IPS-18c (cell line): ENCODE measurements around the gene OR7C1.
"Not testable (repeated sequence)": the region's sequence is repeated elsewhere in the genome, so short reads cannot be mapped to it uniquely, and the experiment has no call there.

Experiments
- H3K4me3 ChIP-seq: 2 replicates; pipeline ENCODE4 v1.7.0; 2013; ENCODE audit warnings: low read depth, mild to moderate bottlenecking, low read length, moderate library complexity; ENCODE audit not compliant: insufficient read depth
- H3K9me3 ChIP-seq: one replicate; pipeline ENCODE4 v1.6.1; 2013; ENCODE audit warnings: mild to moderate bottlenecking, low read length, moderate library complexity; ENCODE audit not compliant: control insufficient read depth, insufficient read depth

OR7C1 gene

DNA sequence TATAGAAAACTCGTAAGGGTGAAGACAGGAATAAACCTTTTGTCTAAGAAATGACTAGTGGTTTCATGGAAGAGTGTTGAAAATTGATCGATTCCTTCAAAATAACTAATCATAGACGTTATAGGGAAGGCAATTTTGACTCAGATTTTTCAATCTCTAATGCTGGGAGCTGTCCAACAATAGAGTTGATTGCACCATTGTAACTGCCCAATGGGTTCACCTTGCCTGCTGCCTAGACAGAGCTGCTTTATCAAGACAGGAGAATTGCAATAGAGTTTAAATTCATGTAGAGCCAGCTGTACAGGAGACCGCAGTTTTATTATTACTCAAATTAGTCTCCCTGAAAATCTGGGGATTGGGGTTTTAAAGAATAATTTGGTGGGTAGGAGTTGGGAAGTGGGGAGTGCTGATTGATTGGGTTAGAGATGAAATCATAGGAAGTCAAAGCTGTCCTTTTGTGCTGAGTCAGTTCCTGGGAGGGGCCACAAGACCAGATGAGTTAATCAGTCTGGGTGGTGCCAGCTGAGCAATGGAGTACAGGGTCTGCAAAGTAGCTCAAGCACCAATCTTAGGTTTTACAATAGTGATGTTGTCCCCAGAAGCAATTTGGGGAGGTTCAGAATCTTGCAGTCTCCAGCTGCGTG, 39.8 kb downstream of the OR7C1 start:
- Histone ChIP-seq H3K4me3 (no peak overlapping the region), H3K9me3 (no peaks in the 10 kb centered on the region)

DNA sequence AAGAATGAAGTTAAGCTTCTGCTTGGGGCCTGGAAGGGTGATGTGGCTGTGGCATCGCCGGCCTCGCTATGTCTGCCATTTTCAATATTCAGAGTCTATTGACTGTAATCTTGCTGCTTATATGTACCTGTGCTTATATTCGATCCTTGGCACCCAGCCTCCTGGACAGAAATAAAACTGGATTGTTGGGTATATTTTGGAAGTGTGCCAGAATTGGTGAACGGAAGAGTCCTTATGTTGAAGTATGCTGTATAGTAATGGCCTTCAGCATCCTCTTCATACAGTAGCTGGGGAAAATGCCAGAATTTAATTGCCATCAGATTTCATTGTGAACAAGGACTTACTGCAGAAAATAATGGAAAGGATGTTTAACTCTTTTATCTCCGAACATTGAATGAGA, 42.7 kb downstream of the OR7C1 start:
- H3K4me3 ChIP-seq = not testable (repeated sequence)

DNA sequence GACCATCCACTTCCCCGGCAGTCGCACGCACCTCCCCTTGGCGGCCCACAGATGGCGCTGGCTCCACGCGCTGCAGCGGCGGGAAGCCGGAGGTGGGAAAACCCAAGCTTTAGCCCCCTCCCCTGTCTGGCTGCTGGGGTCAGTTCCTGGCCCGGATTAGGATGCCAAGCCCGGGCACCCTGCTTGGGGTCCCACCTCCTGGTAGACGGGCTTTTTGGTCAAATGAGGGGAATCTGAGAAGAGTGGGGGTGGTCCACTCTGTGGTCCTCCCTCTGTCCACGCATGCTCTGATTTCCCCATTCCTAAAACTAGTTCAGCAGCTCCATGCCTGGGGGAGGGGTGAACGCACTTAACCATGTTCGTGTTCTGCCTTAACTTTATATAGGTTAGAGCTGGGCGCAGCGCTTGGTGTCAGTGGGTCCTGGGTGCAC, 48.5 kb downstream of the OR7C1 start:
- H3K9me3 ChIP-seq = no peaks in the 10 kb centered on the region
- H3K4me3 ChIP-seq = no peak overlapping the region; the same call in 1 of the 2 replicates

More for the DNA sequence above, 42.7 kb downstream of the OR7C1 start:
- not testable (repeated sequence) for H3K9me3 ChIP-seq

DNA sequence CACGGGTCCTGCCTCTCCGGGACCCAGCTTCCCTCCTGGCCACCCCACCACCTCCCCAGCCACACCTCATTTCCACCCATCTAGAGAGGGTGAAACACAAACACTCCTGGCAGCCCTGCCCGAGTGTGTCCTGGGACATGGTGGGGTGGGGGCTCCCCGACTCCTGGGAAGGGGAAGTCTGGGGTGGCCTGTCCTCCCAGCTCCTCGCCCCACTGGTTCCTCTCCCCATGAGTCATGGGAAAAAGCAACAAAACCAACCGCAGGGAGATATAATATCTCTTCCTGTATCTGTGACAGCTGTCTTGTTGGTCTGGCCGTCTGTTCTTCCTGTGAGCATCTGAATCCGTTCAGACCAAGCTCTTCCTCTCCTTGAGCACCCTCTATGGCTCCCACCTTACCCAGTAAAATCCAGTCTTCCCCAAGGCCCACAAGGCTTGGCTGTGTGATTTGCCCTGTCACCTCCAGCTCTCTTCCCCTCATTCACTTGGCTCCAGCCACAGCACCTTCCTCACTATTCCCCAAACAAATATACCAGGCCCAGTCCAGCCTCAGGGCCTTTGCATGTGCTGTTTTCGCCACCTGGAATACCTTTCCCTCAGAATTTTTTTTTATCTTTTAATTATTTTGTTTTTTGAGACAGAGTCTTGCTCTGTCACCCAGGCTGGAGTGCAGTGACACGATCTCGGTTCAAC, 49.7 kb downstream of the OR7C1 start:
- not testable (repeated sequence) for H3K4me3 ChIP-seq, H3K9me3 ChIP-seq

DNA sequence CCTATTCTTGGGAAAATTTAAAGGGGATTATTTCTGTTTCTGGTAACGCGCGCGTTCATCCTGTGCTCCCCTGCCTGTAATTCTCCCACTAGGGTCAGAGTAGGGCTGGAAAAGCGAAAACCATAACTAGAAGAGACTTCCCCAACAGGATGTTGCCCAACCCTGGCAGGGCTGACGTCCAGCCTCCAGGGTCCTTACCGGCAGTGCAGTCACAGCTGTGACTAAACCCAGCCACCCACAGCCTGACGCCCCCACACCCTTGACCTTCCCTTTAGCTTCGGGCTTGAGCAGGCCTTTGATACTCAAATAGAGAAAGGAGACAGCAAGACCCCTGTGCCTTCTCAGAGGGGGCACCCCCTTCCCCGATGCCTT, 50.3 kb downstream of the OR7C1 start:
- not testable (repeated sequence) for H3K9me3 ChIP-seq, H3K4me3 ChIP-seq

DNA sequence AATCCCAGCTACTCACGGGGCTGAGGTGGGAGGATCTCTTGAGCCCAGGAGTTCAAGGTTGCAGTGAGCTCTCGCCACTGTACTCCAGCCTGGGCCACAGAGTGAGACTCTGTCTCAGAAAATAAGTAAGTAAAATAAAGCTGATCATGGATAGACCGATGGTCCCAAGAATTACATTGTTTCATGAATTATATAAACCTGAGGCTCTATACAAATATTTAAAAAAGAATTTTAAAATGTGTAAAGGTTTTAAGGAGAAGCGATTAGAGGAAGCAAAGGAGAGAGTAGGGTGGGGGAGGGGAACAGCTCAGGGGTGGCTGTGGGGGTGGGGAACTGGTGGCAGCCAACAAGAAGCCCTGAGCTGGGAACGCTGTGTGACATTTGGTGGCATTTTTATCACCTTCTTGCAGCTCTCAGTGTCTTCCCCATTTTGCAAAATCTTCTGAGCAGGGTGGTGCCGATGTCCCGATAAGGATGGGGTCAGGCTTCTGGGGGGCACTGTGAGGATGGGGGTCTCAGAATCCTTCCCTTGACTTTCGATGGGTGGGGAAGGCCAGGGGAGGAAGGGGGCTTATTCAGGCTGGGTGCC, 51.5 kb downstream of the OR7C1 start:
- not testable (repeated sequence) for H3K9me3 ChIP-seq, H3K4me3 ChIP-seq

DNA sequence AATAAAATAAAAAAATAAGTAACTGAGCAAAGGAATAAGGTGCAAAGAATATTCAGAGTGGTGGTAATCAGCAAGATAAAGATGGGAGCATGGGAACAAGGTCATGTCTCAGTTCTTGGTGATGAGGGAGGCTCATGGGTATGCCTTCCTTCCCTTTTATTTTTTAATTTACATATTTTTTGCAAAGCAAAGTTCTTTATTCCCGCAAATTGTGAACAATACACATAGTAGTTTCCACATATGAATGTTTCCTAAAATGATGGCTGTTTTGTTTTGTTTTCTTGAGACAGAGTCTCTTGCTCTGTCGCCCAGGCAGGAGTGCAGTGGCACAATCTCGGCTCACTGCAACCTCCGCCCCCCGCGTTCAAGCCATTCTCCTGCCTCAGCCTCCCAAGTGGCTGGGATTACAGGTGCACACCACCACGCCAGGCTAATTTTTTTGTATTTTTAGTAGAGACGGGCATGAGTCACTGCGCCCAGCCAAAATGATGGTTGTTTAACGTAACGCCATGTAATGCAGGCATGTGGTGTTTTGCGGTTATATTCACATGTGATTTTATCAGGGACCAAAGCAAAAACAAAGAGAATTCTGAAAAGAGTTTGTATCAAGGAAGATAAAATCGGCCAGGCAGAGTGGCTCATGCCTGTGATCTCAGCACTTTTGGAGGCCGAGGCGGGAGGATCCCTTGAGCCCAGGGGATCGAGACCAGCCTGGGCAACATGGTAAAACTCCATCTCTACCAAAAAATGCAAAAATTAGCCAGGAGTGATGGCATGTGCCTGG, 52.2 kb downstream of the OR7C1 start:
- H3K9me3 ChIP-seq = no peaks in the 10 kb centered on the region
- H3K4me3 ChIP-seq = no peak overlapping the region

DNA sequence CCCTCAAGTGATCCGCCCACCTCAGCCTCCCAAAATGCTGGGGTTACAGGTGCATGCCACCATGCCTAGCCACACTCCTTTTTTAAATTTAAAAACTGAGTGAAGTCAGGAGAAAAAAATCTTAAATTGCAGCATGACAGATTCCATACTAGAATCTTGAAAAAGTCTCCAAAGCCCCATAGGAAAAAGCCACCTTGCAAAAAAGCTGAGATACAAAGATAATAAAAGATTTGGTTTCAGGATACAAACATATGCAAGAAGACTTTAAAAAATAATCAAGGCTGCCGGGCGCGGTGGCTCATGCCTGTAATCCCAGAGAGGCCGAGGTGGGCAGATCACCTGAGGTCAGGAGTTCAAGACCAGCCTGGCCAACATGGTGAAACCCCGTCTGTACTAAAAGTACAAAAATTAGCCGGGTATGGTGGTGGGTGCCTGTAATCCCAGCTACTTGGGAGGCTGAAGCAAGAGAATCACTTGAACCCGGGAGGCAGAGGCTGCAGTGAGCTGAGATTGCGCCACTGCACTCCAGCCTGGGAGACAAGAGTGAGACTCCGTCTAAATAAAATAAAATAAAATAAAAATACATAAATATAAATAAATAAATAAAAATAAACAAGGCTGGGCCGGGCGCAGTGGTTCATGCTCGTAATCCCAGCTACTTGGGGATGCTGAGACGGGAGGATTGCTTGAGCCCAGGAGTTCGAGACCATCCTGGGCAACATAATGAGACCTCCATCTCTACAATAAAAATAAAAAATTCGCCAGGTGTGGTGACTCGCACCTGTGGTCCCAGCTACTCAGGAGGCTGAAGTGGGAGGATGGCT, 53.1 kb downstream of the OR7C1 start:
- not testable (repeated sequence) for H3K9me3 ChIP-seq, H3K4me3 ChIP-seq

DNA sequence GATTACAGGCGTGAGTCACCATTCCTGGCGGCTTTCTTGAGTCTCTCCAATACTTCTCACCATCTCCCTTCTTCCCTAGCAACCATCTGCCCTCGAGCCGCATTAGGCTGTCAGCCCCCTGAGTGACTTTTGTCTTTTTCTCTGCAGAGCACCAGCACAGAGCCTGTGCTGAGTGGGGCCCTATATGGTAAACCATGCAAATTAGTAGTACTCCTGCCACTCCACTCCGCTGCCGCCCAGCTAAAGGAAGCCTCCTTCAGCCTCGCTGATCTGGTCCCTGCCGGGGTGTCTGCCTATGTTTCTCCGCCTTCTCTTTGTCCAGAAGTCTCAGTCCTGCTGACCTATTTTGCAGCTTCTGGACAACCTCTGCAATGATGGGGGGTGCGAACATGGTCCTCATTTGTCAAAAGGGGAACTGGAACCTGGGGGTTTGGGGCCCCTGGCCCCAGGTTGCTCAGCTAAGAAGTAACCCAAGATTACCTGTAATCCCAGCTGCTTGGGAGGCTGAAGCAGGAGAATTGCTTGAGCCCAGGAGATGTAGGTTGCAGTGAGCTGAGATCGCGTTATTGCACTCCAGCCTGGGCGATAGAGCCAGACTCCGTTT, 54.3 kb downstream of the OR7C1 start:
- not testable (repeated sequence) for H3K4me3 ChIP-seq, H3K9me3 ChIP-seq

DNA sequence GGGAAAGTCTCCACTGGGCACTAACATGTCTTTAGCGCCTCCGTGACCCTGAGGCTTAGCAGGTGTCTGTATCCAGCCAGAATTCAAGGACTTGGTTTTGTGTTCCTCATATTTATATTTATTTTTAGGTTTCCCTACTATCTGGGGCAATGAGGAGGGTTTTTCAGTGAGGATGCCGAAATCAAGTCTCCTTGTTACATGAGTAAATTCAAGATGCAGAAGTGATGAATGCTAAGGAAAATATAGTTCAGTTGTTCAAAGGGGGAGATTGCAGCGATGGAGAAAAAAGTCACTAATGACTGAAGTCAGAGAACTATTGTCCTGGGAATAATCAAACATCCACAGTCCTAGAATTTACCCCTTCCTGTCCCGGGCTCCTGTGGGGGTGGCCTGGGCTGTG, 55.8 kb downstream of the OR7C1 start:
- Histone ChIP-seq H3K4me3 (no peak overlapping the region), H3K9me3 (no peaks in the 10 kb centered on the region)

DNA sequence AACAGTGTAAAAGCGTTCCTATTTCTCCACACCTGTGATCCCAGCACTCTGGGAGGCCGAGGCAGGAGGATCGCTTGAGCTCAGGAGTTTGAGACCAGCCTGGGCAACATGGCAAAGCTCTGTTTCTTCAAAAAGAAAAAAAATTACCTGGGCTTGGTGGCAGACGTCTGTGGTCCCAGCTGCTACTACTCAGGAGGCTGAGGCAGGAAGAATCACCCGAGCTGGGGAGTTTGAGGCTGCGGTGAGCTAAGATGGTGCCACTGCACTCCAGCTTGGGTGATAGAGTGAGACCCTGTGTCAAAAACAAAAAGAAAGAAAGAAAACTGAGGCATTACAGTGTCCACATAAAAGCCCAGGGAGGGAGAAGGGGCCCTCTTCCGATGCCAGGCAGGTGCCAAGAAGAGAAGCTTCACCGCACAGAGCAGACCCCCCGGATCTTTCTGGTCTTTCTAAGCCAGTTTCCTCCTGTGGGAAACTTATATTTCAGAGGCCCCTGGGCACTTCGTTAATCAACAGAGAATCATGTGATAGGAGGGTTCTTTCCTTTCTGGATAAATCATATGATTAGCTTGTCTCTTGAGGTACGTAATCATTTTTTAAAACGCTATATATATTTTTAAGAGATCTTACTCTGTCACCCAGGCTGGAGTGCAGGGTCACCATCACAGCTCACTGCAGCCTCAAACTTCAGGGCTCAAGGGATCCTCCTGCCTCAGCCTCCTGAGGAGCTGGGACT, 56.7 kb downstream of the OR7C1 start, which contains the start of gene ADGRE2:
Gene ADGRE2, minus strand, starts transcription at position 451 of the 736 bp plus-strand sequence. CDS start 1,804 bp downstream, outside the sequence.
- not testable (repeated sequence) for H3K9me3 ChIP-seq

DNA sequence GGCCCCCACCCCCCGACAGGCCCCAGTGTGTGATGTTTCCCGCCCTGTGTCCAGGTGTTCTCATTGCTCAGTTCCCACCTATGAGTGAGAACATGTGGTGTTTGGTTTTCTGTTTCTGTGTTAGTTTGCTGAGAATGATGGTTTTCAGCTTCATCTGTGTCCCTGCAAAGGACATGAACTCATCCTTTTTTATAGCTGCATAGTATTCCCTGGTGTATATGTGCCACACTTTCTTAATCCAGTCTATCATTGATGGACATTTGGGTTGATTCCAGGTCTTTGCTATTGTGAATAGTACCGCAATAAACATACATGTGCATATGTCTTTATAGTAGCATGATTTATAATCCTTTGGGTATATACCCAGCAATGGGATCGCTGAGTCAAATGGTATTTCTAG, 57.3 kb downstream of the OR7C1 start:
- not testable (repeated sequence) for H3K9me3 ChIP-seq, H3K4me3 ChIP-seq

More for the DNA sequence above, 56.7 kb downstream of the OR7C1 start, which contains the start of gene ADGRE2:
- H3K4me3 ChIP-seq = not testable (repeated sequence)

DNA sequence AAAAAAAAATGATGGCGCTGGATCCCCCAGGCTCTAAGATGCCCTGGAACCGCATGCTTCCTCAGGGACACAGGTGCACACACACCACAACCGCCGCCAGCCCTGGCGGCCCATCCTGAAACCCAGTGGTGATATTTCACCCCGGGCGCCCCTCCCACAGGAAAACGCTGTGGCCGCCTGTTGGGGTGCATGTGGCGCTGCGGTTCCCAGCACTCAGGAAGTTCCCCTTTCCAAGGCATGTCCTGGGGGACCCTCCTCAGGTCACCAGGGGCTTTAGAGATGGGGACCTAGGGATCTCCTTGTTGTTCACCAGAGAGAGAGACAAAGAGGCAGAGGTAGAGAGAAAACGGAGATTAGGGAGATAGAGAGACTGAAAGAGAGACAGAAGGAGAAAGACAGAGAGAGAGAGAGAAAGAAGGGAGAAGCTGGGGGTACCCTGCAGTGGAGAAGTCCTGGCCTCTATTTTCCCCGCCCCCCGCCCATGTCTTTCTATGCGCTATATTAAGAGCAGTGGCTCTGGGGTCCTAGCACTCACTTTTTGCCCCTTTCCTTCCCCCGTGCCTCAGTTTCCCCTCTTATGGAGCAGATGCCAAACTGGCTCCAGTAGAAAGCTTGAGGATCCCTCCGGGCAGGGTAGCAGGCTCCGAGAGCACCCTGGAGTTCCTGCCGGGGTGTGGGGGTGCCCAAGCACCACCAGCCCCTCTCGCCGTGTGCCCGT, 59.0 kb downstream of the OR7C1 start:
- H3K9me3 ChIP-seq = no peaks in the 10 kb centered on the region
- peak overlapping the region; percentile 56 for H3K4me3 ChIP-seq

DNA sequence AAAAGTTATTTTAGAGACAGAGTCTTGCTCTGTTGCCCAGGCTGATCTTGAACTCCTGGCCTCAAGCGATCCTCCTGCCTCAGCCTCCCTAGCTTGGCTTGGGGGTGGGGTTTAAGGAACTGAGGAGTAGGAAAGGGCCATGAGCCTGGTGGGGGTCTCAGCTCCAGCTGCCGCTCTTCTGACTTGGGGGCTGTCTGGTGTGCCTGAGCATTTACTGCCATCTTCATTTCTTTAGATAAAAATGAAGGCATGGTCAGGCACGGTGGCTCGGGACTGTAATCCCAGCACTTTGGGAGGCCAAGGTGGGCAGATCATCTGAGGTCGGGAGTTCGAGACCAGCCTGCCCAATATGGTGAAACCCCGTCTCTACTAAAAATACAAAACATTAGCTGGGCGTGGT, 59.7 kb downstream of the OR7C1 start:
- not testable (repeated sequence) for H3K4me3 ChIP-seq, H3K9me3 ChIP-seq

DNA sequence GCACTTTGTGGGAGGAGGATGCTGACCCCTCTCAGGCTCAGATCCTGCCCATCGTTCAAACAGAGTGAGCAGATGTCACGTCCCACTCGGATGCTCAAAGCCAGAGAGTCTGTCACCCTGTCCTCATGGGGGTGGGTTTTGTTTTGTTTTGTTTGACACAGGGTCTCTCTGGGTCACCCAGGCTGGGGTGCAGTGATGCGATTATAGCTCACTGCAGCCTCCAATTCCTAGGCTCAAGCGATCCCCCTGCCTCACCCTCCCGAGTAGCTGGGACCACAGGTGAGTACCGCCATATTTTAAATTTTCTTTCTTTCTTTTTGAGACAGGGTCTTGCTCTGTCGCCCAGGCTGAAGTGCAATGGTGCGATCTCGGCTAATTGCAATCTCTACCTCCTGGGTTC, 60.6 kb downstream of the OR7C1 start:
- Histone ChIP-seq H3K4me3 (no peak overlapping the region), H3K9me3 (no peaks in the 10 kb centered on the region)
